DOHH2 (cell line): ENCODE results near the gene LAIR2.

Source experiments
- CTCF ChIP-seq: fragments of 200-600 bp; sonication (generic); IDR thresholded peaks from one replicate; pipeline ENCODE4 v1.5.1; 2014; ENCODE audit warnings: antibody characterized with exemption, mild to moderate bottlenecking, low read depth, low read length; ENCODE audit not compliant: poor library complexity, severe bottlenecking
- EZH2phosphoT487 ChIP-seq: fragments of 200-600 bp; sonication (generic); IDR thresholded peaks from 2 replicates; pipeline ENCODE4 v1.6.1; 2017; ENCODE audit warnings: borderline replicate concordance, mild to moderate bottlenecking, antibody characterized with exemption, low read length, moderate library complexity, mixed read lengths

GRCh38 chr19:54558339-54558738 lies 55.7 kb downstream of the LAIR2 start:
- TF ChIP-seq CTCF (no peak), EZH2phosphoT487 (no peak)
